HEK293 (cell line): ENCODE data around the gene TPM3.

Experiments used
- KLF10 ChIP-seq: fragments of 450-650 bp; IDR thresholded peaks from 2 replicates; pipeline ENCODE4 v1.5.1; 2018; ENCODE audit warnings: missing biosample characterization, mild to moderate bottlenecking, missing genetic modification characterization
- KLF9 ChIP-seq: fragments of 450-650 bp; formaldehyde crosslinking; IDR thresholded peaks from 2 replicates; pipeline ENCODE4 v1.5.1; 2016; ENCODE audit warnings: missing biosample characterization, missing genetic modification characterization, low read depth
- OVOL3 ChIP-seq: fragments of 450-650 bp; formaldehyde crosslinking; IDR thresholded peaks from 2 replicates; pipeline ENCODE4 v1.5.1; 2016; ENCODE audit warnings: missing biosample characterization, missing genetic modification characterization
- SP3 ChIP-seq: fragments of 450-650 bp; formaldehyde crosslinking; IDR thresholded peaks from 2 replicates; pipeline ENCODE4 v1.5.1; 2016; ENCODE audit warnings: missing biosample characterization, missing genetic modification characterization
- WT1 ChIP-seq: fragments of 450-650 bp; formaldehyde crosslinking; IDR thresholded peaks from 2 replicates; pipeline ENCODE4 v1.5.1; 2016; ENCODE audit warnings: missing biosample characterization, missing genetic modification characterization
- ZBTB11 ChIP-seq: fragments of 450-650 bp; formaldehyde crosslinking; conservative IDR thresholded peaks from 2 replicates; pipeline ENCODE4 v1.5.1; 2016; ENCODE audit warnings: low read depth, missing biosample characterization, missing genetic modification characterization
- ZBTB48 ChIP-seq: fragments of 450-650 bp; formaldehyde crosslinking; IDR thresholded peaks from 2 replicates; pipeline ENCODE4 v1.5.1; 2016; ENCODE audit warnings: missing biosample characterization, missing genetic modification characterization
- ZFP41 ChIP-seq: fragments of 450-650 bp; formaldehyde crosslinking; IDR thresholded peaks from 2 replicates; pipeline ENCODE4 v1.5.1; 2016; ENCODE audit warnings: missing biosample characterization, missing genetic modification characterization, borderline replicate concordance
- ZFP69B ChIP-seq: fragments of 450-650 bp; formaldehyde crosslinking; IDR thresholded peaks from 2 replicates; pipeline ENCODE4 v1.5.1; 2016; ENCODE audit warnings: missing biosample characterization, missing genetic modification characterization
- ZNF114 ChIP-seq: fragments of 450-650 bp; formaldehyde crosslinking; IDR thresholded peaks from 2 replicates; pipeline ENCODE4 v1.5.0; 2017; ENCODE audit warnings: missing biosample characterization, missing genetic modification characterization
- ZNF174 ChIP-seq: fragments of 450-650 bp; formaldehyde crosslinking; IDR thresholded peaks from 2 replicates; pipeline ENCODE4 v1.5.0; 2017; ENCODE audit warnings: missing biosample characterization, mild to moderate bottlenecking, missing genetic modification characterization
- ZNF223 ChIP-seq: fragments of 450-650 bp; formaldehyde crosslinking; IDR thresholded peaks from 2 replicates; pipeline ENCODE4 v1.5.1; 2016; ENCODE audit warnings: missing biosample characterization, missing genetic modification characterization
- ZNF292 ChIP-seq: fragments of 450-650 bp; formaldehyde crosslinking; IDR thresholded peaks from 2 replicates; pipeline ENCODE4 v1.5.1; 2016; ENCODE audit warnings: low read depth, missing biosample characterization, missing genetic modification characterization, borderline replicate concordance
- ZNF302 ChIP-seq: fragments of 450-650 bp; formaldehyde crosslinking; IDR thresholded peaks from 2 replicates; pipeline ENCODE4 v1.5.1; 2016; ENCODE audit warnings: missing biosample characterization, missing genetic modification characterization, low read depth
- ZNF37A ChIP-seq: fragments of 450-650 bp; IDR thresholded peaks from 2 replicates; pipeline ENCODE4 v1.5.1; 2018; ENCODE audit warnings: missing biosample characterization, missing genetic modification characterization
- ZNF530 ChIP-seq: fragments of 450-650 bp; formaldehyde crosslinking; IDR thresholded peaks from 2 replicates; pipeline ENCODE4 v1.5.1; 2016; ENCODE audit warnings: low read depth, missing biosample characterization, missing genetic modification characterization
- ZNF558 ChIP-seq: fragments of 450-650 bp; formaldehyde crosslinking; IDR thresholded peaks from 2 replicates; pipeline ENCODE4 v1.5.1; 2016; ENCODE audit warnings: missing biosample characterization, missing genetic modification characterization
- ZNF560 ChIP-seq: fragments of 450-650 bp; formaldehyde crosslinking; IDR thresholded peaks from 2 replicates; pipeline ENCODE4 v1.5.1; 2017; ENCODE audit warnings: missing biosample characterization, missing genetic modification characterization, borderline replicate concordance
- ZNF580 ChIP-seq: fragments of 450-650 bp; formaldehyde crosslinking; IDR thresholded peaks from 2 replicates; pipeline ENCODE4 v1.5.1; 2016; ENCODE audit warnings: missing biosample characterization, missing genetic modification characterization
- ZNF600 ChIP-seq: fragments of 450-650 bp; formaldehyde crosslinking; IDR thresholded peaks from 2 replicates; pipeline ENCODE4 v1.5.1; 2016; ENCODE audit warnings: missing biosample characterization, missing genetic modification characterization
- ZNF623 ChIP-seq: fragments of 450-650 bp; formaldehyde crosslinking; IDR thresholded peaks from 2 replicates; pipeline ENCODE4 v1.5.1; 2016; ENCODE audit warnings: missing biosample characterization, missing genetic modification characterization
- ZNF624 ChIP-seq: fragments of 450-650 bp; formaldehyde crosslinking; IDR thresholded peaks from 2 replicates; pipeline ENCODE4 v1.5.1; 2017; ENCODE audit warnings: missing biosample characterization, missing genetic modification characterization
- ZNF670 ChIP-seq: fragments of 450-650 bp; formaldehyde crosslinking; IDR thresholded peaks from 2 replicates; pipeline ENCODE4 v1.5.1; 2016; ENCODE audit warnings: missing biosample characterization, missing genetic modification characterization, low read depth
- ZNF692 ChIP-seq: fragments of 450-650 bp; formaldehyde crosslinking; IDR thresholded peaks from 2 replicates; pipeline ENCODE4 v1.5.1; 2016; ENCODE audit warnings: missing biosample characterization, missing genetic modification characterization
- ZNF747 ChIP-seq: fragments of 450-650 bp; formaldehyde crosslinking; IDR thresholded peaks from 2 replicates; pipeline ENCODE4 v1.5.1; 2016; ENCODE audit warnings: missing biosample characterization, missing genetic modification characterization
- ZNF843 ChIP-seq: fragments of 450-650 bp; formaldehyde crosslinking; IDR thresholded peaks from 2 replicates; pipeline ENCODE4 v1.5.1; 2016; ENCODE audit warnings: missing biosample characterization, missing genetic modification characterization
- ZSCAN16 ChIP-seq: fragments of 450-650 bp; formaldehyde crosslinking; IDR thresholded peaks from 2 replicates; pipeline ENCODE4 v1.5.1; 2016; ENCODE audit warnings: missing biosample characterization, missing genetic modification characterization
- TF ChIP-seq, protein P1 (sequence below): fragments of 450-650 bp; formaldehyde crosslinking; IDR thresholded peaks from 2 replicates; pipeline ENCODE4 v1.5.1; 2016; ENCODE audit warnings: missing biosample characterization, missing genetic modification characterization
- TF ChIP-seq, protein P2 (sequence below): fragments of 450-650 bp; formaldehyde crosslinking; IDR thresholded peaks from 2 replicates; pipeline ENCODE4 v1.5.1; 2016; ENCODE audit warnings: missing biosample characterization, missing genetic modification characterization, low read depth
- TF ChIP-seq, protein P3 (sequence below): fragments of 450-650 bp; formaldehyde crosslinking; IDR thresholded peaks from 2 replicates; pipeline ENCODE4 v1.5.1; 2016; ENCODE audit warnings: missing biosample characterization, missing genetic modification characterization

Gene TPM3

GRCh38 chr1:154183046-154183915 is 8.6 kb downstream of the TPM3 start (continued):
- TF ChIP-seq ZNF600 (tag by site-specific recombination), result peak; percentile 93
- TF ChIP-seq ZBTB48 (tag by site-specific recombination), result no peak; the same call in 1 of the 2 replicates
- peak; percentile 99 for TF ChIP-seq WT1 (tag by site-specific recombination)
- no peak for TF ChIP-seq ZNF558
- TF ChIP-seq, protein P1, sequence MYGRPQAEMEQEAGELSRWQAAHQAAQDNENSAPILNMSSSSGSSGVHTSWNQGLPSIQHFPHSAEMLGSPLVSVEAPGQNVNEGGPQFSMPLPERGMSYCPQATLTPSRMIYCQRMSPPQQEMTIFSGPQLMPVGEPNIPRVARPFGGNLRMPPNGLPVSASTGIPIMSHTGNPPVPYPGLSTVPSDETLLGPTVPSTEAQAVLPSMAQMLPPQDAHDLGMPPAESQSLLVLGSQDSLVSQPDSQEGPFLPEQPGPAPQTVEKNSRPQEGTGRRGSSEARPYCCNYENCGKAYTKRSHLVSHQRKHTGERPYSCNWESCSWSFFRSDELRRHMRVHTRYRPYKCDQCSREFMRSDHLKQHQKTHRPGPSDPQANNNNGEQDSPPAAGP (tag by site-specific recombination), result peak; percentile 84; the same call in 1 of the 2 replicates
- TF ChIP-seq ZNF302, result no peak
- peak; percentile 63; the same call in 1 of the 2 replicates for TF ChIP-seq ZNF692 (tag by site-specific recombination)
- TF ChIP-seq, protein P2, sequence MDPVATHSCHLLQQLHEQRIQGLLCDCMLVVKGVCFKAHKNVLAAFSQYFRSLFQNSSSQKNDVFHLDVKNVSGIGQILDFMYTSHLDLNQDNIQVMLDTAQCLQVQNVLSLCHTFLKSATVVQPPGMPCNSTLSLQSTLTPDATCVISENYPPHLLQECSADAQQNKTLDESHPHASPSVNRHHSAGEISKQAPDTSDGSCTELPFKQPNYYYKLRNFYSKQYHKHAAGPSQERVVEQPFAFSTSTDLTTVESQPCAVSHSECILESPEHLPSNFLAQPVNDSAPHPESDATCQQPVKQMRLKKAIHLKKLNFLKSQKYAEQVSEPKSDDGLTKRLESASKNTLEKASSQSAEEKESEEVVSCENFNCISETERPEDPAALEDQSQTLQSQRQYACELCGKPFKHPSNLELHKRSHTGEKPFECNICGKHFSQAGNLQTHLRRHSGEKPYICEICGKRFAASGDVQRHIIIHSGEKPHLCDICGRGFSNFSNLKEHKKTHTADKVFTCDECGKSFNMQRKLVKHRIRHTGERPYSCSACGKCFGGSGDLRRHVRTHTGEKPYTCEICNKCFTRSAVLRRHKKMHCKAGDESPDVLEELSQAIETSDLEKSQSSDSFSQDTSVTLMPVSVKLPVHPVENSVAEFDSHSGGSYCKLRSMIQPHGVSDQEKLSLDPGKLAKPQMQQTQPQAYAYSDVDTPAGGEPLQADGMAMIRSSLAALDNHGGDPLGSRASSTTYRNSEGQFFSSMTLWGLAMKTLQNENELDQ (tag by site-specific recombination), result no peak
- 0 out of 2 replicates have a peak, but pooled peaks have one; percentile 44 for TF ChIP-seq ZNF843
- peak; percentile 97 for TF ChIP-seq ZBTB11 (tag by site-specific recombination)
- peak; percentile 100 for TF ChIP-seq ZNF580 (tag by site-specific recombination)
- TF ChIP-seq ZFP41 (tag by site-specific recombination), result no peak
- no peak for TF ChIP-seq ZNF223 (tag by site-specific recombination)
- no peak for TF ChIP-seq ZSCAN16 (tag by site-specific recombination)
- TF ChIP-seq KLF9 (tag by site-specific recombination), result peak; percentile 71; the same call in 1 of the 2 replicates
- TF ChIP-seq ZNF747, result no peak
- TF ChIP-seq ZNF114 (tag by site-specific recombination), result no peak
- TF ChIP-seq ZNF624 (tag by site-specific recombination), result no peak
- no peak for TF ChIP-seq ZNF37A (tag by site-specific recombination)
- no peak for TF ChIP-seq ZNF174 (tag by site-specific recombination)
- no peak for TF ChIP-seq ZNF623 (tag by site-specific recombination)
- no peak for TF ChIP-seq ZNF530 (tag by site-specific recombination)
- TF ChIP-seq ZNF292 (tag by site-specific recombination), result no peak
- TF ChIP-seq ZNF670 (tag by site-specific recombination), result no peak
- TF ChIP-seq KLF10 (tag by site-specific recombination), result peak; percentile 83
- no peak for TF ChIP-seq ZNF560 (tag by site-specific recombination)
- peak; percentile 35 for TF ChIP-seq ZFP69B
- TF ChIP-seq, protein P3, sequence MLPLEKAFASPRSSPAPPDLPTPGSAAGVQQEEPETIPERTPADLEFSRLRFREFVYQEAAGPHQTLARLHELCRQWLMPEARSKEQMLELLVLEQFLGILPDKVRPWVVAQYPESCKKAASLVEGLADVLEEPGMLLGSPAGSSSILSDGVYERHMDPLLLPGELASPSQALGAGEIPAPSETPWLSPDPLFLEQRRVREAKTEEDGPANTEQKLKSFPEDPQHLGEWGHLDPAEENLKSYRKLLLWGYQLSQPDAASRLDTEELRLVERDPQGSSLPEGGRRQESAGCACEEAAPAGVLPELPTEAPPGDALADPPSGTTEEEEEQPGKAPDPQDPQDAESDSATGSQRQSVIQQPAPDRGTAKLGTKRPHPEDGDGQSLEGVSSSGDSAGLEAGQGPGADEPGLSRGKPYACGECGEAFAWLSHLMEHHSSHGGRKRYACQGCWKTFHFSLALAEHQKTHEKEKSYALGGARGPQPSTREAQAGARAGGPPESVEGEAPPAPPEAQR, result no peak; the same call in 1 of the 2 replicates
- peak; percentile 92 for TF ChIP-seq SP3 (tag by site-specific recombination)
- TF ChIP-seq OVOL3 (tag by site-specific recombination), result no peak
